Midbrain (tissue), 1 donor: ENCODE results near the gene TVP23C.
"Not testable (repeated sequence)": the region's sequence is repeated elsewhere in the genome, so short reads cannot be mapped to it uniquely, and the experiment has no call there.

Source experiments
- DNase-seq: peaks from one replicate; lab custom pipeline; 2025; lab: John Stamatoyannopoulos, UW

The TVP23C gene

DNA sequence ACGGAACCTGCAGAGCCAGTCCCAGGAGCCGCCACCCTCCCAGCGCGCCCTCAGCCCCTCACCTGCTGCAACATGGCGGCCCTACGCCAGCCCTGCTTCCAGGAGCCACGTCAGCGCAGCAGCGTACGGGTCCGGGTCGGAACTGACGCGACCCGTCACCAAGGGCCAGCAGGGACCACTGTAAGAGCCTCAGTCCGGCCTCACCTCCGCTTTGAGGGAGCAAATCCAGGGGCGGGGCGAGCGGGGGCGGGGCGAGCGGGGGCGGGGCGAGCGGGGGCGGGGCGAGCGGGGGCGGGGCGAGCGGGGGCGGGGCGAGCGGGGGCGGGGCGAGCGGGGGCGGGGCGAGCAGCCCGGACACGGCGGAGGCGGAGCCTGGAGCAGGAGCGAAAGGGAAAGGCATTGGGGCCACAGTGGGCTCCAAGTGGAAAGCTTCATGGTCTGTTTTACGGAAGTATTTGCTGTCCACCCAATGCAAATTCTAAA lies at the start of gene TVP23C:
TSS of gene TVP23C (minus strand) at position 109 of the 483 bp plus-strand sequence. CDS start at position 74, 35 bp downstream.
- DNase-seq: peak; percentile 70

DNA sequence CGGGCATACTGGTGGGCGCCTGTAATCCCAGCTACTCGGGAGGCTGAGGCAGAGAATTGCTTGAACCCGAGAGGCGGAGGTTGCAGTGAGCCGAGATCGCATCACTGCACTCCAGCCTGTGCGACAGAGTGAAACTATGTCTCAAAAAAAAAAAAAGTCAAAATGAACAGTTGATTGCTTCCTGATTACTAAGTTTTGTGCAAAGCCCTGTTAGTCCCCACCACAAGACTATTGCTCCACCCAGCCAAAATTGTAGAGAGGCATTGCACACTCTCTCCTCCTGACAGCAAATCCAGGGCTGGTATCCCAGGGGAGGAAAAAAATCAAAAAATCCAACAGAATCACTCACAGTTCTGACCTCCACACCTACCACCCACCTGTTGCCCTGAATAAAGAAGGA lies 29.7 kb upstream of the TVP23C start:
- DNase-seq: not testable (repeated sequence)

DNA sequence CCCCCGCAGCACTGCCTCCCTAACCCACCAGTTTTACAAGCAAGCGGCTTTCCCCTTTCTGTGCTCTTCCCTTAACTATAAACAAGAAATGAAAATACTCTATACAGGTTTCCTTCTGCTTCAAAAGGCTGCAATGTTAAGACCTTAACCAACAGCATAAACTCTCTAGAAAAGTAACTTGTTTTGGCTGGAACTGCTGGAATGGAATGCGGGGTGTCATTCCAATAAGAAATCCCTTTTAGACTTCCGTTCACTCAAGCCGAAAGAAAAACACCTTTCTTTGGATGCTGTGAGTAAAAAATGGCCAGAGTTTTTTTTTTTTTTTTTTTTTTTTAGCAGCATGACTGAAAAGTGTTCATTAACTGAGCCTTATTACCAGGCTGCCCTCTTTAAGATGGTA lies 28.7 kb upstream of the TVP23C start:
- DNase-seq: not testable (repeated sequence)

DNA sequence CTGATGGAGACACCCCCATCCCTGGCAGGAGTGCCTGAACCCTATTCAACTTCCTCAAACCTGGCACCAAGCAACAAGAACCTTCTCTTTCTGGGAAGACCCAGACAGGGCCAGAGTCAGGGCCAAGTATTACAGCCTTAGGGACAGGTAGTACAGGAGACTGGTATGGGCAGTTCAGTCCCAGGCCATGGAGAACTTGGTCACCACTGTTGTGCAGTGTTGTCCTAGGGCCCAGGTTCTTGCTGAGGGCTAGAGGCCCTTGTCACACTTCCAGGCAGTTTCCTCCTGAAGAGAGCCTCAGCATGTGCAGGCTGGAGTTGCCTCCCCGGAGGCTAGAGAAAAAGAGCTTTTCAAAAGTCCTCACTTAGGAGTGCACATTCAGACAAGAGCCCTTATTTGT lies 27.6 kb upstream of the TVP23C start:
- not testable (repeated sequence) for DNase-seq

DNA sequence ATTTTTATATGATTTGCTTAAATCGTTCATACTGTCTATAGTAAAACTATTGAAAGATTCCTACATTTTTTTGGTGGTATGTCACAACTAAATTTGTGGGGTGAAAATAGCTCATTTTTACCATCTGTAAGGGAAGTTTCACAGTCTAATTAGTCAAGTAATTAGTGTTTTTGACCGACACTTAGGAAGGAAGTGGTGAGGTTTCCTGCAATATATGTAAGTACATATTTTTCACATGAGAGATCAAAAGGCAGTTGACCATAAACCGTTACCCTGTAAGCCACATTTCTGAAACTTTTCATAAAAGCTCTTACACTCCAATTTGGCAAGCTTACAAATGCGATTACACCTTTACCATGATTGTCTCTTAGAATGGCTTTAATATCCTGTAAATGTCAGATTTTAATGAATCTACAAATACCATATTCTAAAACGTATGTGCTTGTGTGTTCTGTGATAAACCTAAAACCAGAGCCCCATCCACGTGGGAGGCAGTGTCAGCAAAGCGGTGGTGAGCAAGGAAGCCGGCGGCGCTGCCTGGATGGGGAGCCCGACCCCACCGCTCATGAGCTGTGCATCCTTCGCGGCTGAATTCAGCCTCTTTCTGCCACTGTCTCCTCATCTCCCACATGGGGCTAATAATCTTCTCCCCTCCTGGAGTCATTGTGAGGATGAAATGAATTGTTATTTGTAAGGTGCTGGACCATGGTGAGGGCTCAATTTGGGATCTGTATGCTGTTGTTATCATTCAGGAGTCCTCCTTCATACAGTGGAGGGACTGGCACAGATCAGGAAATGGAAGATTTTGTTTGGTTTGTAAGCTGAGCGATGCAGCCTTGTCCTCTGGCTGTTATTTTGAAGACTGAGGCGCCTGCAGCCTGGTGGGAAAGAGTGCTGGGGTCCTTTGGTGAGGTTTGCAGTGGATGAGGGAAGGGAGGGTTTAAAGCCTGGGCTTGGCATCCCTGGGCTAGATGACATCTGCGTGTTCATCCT lies 26.6 kb upstream of the TVP23C start:
- not testable (repeated sequence) for DNase-seq

DNA sequence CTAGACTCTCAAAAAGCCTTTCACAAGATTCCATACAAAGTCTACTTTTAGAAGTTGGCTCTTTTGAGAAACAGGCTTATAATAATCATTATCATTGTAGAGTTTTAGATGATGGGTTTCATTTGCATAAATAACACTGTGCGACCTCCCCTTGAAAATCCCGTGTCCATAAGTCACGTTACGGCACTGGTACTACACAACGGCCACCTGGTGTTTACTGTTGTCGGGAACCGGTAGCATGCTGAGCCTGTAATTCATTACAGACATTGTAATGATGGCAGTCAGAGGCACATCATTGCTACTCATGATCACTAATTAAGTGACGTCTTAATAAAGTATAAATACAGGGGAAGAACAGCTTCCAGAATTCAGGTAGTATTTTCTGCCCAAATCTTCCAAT lies 24.7 kb upstream of the TVP23C start:
- not testable (repeated sequence) for DNase-seq

GRCh38 chr17:15583313-15583712 lies 20.0 kb upstream of the TVP23C start:
- DNase-seq: not testable (repeated sequence)

- not testable (repeated sequence) for DNase-seq
Observed at GRCh38 chr17:15581462-15581861, 18.2 kb upstream of the TVP23C start.

- not testable (repeated sequence) for DNase-seq
Observed at GRCh38 chr17:15576848-15577247, 13.6 kb upstream of the TVP23C start.

GRCh38 chr17:15574660-15575059 lies 11.4 kb upstream of the TVP23C start:
- DNase-seq: not testable (repeated sequence)

- not testable (repeated sequence) for DNase-seq
Observed at GRCh38 chr17:15573870-15574269, 10.6 kb upstream of the TVP23C start.

DNA sequence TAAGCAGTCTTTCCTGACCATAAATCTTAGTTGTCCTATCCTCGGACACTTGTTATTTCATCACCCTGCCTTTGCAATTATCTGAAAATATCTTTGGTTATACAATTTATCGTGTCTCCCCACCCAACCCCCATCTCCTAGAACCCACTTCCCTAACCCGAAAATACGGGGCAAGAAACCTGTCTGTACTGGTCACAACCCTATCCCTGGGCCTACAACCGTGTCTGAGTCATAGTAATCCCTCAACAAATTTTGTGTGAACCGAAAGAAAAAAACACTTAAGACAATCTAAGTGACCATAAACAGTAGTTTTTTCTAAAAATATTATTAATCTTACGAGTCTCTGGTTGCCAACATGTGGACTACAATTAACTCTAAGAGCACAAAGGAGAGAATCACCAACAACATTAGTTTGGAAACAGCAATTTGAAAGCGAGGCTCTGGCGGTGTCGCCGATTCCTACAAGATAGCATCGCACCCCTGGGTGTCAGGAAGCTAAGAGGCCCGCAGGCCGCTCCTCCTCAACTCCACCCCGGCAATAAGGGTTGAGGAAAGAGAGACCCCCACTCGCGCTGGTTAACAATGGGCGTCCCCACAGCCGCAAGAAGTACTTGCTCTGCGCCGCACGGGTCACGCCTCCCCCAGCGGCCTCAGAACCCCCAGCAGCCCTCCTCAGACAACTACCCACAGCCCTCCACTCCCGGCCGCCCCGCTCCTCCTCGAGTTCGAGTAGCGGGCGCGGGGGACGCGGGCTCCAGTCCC lies 489 bp downstream of the TVP23C start:
- not testable (repeated sequence) for DNase-seq

GRCh38 chr17:15561439-15561838 lies 1.8 kb downstream of the TVP23C start:
- DNase-seq: not testable (repeated sequence)

- DNase-seq: not testable (repeated sequence)
Observed at GRCh38 chr17:15558403-15559105, 4.7 kb downstream of the TVP23C start.

DNA sequence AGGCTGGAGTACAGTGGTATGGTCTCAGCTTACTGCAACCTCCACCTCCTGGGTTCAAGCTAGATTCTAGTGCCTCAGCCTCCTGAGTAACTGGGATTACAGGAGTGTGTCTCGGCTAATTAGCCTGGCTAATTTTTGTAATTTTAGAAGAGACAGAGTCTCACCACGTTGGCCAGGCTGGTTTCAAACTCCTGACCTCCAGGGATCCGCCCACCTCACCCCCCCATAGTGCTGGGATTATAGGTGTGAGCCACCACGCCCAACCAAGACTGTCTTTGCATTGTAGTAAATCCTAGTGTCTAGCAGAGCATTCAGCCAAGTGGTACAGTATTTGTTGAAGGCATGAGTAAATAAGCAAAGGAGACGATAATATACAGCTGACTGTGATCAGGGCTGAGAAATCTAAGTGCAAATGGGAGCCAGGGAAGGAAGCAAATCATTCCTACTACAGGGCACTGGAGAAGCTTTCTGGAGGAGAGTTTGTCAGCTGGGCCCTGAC lies 5.9 kb downstream of the TVP23C start:
- DNase-seq: not testable (repeated sequence)

DNA sequence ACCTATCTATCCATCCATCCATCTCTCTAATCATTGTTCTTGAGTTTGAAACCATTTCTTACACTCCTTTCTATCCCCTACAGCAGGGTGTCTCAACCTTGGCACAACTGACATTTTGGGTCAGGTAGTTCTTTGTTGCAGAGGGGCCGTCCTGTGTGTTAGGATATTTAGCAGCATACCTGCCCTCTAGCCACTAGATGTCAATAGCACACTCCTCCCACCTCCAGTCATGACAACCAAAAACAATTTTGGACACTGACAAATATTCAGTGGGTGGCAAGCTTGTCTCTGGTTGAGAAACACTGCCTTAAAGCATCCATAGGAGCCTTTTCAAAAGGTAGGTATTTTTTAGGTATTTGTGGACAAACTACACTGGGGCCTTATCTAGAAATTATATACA lies 10.4 kb downstream of the TVP23C start:
- not testable (repeated sequence) for DNase-seq

- not testable (repeated sequence) for DNase-seq
Observed at GRCh38 chr17:15549552-15549951, 13.7 kb downstream of the TVP23C start.

GRCh38 chr17:15546604-15547003 lies 16.7 kb downstream of the TVP23C start:
- not testable (repeated sequence) for DNase-seq

DNA sequence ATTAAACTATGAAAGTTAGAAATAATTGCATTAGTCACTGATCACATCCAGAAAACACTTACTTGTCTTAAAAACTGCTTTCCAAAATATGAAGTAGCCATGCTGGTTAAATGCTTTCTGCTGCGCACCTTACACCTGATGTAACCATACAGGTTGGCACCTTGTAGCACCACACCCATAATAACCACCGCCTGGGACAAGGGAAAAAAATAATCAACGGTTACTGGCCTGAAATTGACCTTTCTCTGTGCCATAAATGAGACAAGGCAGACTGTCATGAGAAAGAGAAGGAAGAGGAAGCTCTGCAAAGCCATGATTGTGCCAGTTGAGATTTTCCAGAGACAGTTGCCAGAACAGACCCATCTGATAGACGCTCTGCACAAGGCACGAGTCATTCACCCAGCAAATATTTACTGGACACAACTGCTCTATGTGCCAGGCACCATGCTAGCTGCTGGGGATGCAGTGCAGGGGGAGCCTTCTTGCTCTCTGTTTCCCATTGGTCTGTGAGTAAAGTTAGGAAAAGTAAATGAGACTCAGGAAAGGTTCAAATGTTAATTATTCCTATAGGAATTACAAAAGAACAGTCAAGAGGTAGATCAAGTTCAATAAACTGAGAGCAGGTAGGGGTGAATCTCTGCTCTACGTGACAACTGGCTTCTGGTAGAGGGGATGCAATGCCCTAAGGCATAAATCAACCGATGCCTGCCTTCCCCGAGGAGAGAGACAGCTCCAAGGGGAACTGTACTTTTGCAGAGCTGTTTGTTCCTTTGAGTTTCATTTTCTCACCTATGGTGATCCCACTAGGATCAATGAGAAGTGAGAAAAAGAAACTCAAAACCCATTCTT lies 22.7 kb downstream of the TVP23C start:
- DNase-seq: not testable (repeated sequence)

GRCh38 chr17:15533122-15533521 lies 30.2 kb downstream of the TVP23C start:
- not testable (repeated sequence) for DNase-seq
